Muscle layer of colon (tissue), 2 donors: ENCODE measurements around the gene DNMT3A.
A peak's percentile ranks its signal among the peaks of the same experiment; 100 is the strongest.

Experiments
- H3K27ac ChIP-seq: one replicate; pipeline ENCODE4 v1.7.0; 2013; ENCODE audit warnings: low read depth, mild to moderate bottlenecking, low read length, moderate library complexity
- H3K27me3 ChIP-seq, 2 donors: one replicate each; pipeline ENCODE4 v1.7.0; 2013; ENCODE audit warnings: low read length in 2 of 2, mild to moderate bottlenecking in 2 of 2; ENCODE audit not compliant: insufficient read depth in 2 of 2, control insufficient read depth in 1 of 2
- H3K36me3 ChIP-seq: one replicate; pipeline ENCODE4 v1.7.0; 2013; ENCODE audit warnings: mild to moderate bottlenecking, low read length; ENCODE audit not compliant: insufficient read depth
- H3K4me1 ChIP-seq: one replicate; pipeline ENCODE4 v1.7.0; 2013; ENCODE audit warnings: mild to moderate bottlenecking, low read length; ENCODE audit not compliant: insufficient read depth
- H3K4me3 ChIP-seq, 2 donors: one replicate each; pipeline ENCODE4 v1.7.0; 2013; ENCODE audit warnings: low read length in 2 of 2, low read depth in 1 of 2, mild to moderate bottlenecking in 1 of 2, moderate library complexity in 1 of 2
- H3K9ac ChIP-seq: one replicate; pipeline ENCODE4 v1.7.0; 2013; ENCODE audit warnings: low read length
- H3K9me3 ChIP-seq: one replicate; pipeline ENCODE4 v1.7.0; 2013; ENCODE audit warnings: mild to moderate bottlenecking, low read length
- donor health status: abdominal sarcoma.
- donor health status: Adenocarcinoma of cecum.

DNMT3A gene

DNA sequence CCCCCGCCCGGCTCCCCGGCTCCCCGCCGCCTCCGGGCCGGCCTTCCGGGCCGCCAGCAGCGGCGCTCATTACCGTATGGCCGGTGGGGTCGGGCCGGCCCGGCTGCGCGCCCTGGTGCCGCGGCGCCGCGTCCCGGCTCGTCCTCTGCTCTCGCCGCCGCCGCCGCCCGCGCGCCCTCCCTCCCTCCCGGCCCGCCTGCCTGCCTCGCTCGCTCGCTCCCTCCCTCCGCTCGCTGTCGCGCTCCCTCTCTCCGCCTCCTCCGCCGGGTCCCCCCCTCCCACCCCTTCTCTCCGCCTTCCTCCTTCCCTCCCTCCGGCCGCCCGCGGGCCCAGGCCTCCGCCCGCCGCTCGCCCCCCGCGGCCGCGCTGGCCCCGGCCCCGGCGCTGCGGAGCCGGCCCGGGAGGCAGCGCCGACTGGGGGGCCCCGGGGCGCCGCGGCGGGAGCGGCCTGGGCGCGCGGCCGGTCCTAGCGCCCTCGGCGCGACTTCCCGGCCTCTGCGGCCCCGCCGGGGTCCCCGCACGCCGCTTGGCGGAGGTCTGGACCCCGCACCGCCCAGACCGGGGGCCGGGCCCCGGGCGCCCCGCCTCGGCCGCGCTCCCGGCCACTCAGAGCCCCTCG is at the start of gene DNMT3A:
Gene DNMT3A, minus strand, starts transcription at position 173 of the 619 bp plus-strand sequence. CDS start 27,941 bp downstream, outside the sequence.
- H3K36me3 ChIP-seq, result no peaks in the 10 kb centered on the region
- H3K4me3 ChIP-seq, result peak within 1 kb of the TSS; percentile 27 to 68
- no peak within 1 kb of the TSS for H3K9ac ChIP-seq
- H3K9me3 ChIP-seq, result no peaks in the 10 kb centered on the region
- H3K4me1 ChIP-seq, result peaks cover 35% of the 10 kb centered on the region
- peak within 1 kb of the TSS; percentile 61 for H3K27ac ChIP-seq
- no peaks in the 10 kb centered on the region for H3K27me3 ChIP-seq

DNA sequence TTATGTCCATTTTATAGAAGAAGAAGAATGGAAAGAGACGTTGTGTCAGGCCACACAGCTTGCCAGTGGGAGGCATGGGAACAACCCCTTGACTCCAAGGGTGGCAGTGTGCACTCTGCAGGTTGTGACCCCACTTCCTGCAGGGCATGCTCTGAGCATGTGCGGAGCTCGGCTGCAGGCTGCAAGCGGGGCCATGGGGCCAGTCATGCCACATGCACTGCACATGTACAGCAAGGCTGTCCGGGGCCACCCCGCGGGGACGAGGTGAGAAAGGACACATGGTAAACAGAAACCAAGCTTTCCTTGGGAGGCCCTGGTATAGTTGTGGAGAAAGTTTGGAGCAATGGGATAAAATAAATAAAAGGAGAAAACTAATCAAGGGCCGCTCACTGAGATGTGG is 47.4 kb upstream of the DNMT3A start:
- H3K27me3 ChIP-seq, result no peaks in the 10 kb centered on the region
- no peak overlapping the region for H3K27ac ChIP-seq
- H3K36me3 ChIP-seq, result peaks cover 8% of the 10 kb centered on the region
- H3K4me3 ChIP-seq, result no peak overlapping the region
- H3K4me1 ChIP-seq, result no peaks in the 10 kb centered on the region
- no peak overlapping the region for H3K9ac ChIP-seq
- H3K9me3 ChIP-seq, result no peaks in the 10 kb centered on the region

DNA sequence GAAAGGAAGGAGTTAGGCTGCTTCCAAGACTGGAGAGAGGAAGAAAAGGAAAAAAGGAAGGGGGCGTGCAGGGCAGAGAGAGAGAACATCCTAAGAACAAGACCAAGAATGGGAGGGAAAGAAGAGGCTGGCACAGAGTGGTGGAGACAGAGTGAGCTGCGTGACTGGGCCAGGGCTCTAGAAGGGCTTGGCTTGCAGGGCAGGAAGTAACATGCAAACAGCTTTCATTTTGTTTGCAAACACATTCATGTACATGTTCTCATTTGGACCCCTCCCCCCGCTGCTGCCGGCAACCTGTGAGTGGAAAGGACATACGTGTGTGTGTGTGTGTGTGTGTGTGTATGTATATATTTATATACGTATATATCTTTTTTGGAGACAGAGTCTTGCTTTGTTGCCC is 46.8 kb upstream of the DNMT3A start:
- Histone ChIP-seq H3K36me3 (peaks cover 8% of the 10 kb centered on the region), H3K4me1 (no peaks in the 10 kb centered on the region), H3K9ac (no peak overlapping the region), H3K27ac (no peak overlapping the region), H3K9me3 (no peaks in the 10 kb centered on the region), H3K4me3 (no peak overlapping the region), H3K27me3 (no peaks in the 10 kb centered on the region)

DNA sequence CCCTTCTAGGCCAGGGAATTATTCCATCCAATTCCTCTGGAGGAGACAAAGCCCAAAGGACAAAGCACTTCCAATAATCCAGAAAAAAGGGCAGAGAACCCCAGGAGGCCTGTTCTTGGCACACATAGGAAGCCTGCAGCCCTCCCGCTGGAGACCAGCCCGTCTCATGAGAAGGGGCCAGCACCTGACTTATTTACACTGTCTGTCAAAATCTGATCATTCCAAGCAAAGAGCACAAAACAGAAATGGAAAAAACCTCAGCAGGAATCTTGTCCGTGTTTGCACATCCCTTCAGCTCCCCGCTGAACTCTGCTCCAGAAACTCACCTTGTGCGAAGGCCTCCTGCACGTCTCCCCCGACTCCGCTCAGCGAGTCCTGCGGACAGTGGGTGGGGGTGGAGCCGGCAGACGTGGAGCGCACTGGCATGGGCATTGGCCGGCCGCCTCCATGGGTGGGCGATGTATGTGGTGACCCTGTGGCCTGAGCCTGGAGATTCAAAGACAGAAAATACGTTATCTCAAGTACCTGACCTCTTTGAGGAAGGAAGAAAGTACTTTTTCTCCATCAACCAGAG is 46.2 kb upstream of the DNMT3A start:
- H3K27me3 ChIP-seq, result no peaks in the 10 kb centered on the region
- no peaks in the 10 kb centered on the region for H3K9me3 ChIP-seq
- H3K4me1 ChIP-seq, result no peaks in the 10 kb centered on the region
- H3K9ac ChIP-seq, result no peak overlapping the region
- no peak overlapping the region for H3K4me3 ChIP-seq
- H3K36me3 ChIP-seq, result peaks cover 8% of the 10 kb centered on the region
- H3K27ac ChIP-seq, result no peak overlapping the region

DNA sequence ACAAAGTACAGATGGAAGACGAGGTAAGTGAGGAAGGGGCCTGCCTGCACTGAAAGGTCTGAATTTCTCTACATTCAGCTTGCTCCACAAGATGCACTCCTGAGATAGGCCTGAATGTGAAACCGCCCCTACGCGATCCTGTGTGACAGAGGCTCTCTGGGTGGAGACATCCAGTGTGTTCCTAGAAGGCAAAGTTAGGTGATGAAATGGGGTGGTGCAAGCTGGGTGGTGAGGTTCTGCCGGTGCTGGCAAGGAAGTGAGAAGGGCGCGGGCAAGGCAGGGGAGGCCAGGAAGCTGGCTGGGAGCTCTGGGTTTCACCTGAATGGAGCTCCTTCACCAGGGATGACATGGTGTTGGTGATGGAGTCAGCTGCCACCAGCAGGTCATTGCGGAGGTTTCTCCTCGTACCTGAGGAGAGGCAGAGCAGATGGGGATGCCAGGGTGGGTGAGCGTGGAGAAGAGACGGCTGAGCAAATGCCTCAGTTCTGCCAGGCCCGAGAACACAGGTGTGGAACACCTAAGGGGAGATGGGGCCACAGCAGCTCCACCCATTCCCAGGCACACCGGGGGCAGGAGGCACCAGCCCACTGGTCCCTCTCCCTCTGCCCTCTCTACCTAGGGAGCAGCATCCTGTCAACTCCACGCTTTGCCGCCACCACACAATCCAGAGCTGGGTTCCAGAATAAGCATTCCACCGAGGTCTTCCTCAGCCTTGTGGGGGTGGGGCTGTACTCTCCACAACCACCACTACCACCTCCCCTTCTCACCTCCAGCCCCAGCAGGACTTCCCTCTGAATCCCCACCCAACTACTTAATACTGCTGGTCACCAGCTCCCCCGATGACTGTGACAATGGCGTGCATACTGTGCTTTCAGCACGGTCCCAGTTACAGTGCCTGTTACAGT is 45.5 kb upstream of the DNMT3A start:
- Histone ChIP-seq H3K27me3 (no peaks in the 10 kb centered on the region), H3K4me1 (no peaks in the 10 kb centered on the region), H3K27ac (no peak overlapping the region), H3K4me3 (no peak overlapping the region), H3K9ac (no peak overlapping the region), H3K9me3 (no peaks in the 10 kb centered on the region), H3K36me3 (peaks cover 8% of the 10 kb centered on the region)

DNA sequence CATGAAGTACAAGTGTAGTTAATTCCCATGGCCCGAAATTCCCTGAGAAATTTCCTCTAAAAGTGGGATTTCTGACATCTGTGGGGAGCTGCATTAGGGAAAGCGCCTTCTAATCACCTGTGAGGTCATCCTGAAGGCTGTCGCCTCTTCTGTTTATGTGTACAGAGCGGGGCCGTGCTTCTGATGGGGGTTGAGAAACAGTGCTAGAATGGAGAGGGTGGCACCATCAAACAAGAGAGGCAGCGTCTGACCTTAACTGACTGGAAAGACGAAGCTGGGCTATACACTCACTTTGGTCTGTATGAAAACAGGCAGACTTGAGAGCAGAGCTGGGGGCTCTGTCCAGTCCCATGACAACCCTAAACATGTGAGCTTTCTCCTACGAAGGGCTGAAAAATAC is 44.2 kb upstream of the DNMT3A start:
- no peak overlapping the region for H3K9ac ChIP-seq
- H3K36me3 ChIP-seq, result peaks cover 8% of the 10 kb centered on the region
- no peaks in the 10 kb centered on the region for H3K9me3 ChIP-seq
- H3K4me1 ChIP-seq, result no peaks in the 10 kb centered on the region
- no peaks in the 10 kb centered on the region for H3K27me3 ChIP-seq
- H3K27ac ChIP-seq, result no peak overlapping the region
- H3K4me3 ChIP-seq, result no peak overlapping the region

DNA sequence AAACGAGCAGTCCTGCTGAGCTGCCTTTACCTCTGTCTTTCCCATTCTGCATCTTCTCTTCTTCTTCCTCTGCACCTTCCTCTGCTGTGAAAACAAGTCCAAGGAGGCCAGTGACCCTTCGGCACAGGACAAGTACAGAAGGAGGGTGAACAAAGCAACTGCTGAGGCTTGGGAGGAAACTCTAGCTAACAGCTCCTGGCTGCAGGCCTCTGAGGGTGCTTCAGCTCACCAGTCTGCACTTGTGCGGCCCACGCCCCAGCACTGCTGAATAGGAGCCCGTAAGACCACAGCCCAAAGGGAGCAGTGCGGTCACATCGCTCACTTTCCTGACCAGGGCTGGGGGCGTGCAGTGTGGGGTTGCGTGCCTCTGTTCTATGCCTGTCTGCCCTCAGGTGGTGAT is 42.1 kb upstream of the DNMT3A start:
- Histone ChIP-seq H3K9ac (no peak overlapping the region), H3K27ac (no peak overlapping the region), H3K4me1 (no peaks in the 10 kb centered on the region), H3K9me3 (no peaks in the 10 kb centered on the region), H3K36me3 (peaks cover 8% of the 10 kb centered on the region), H3K4me3 (no peak overlapping the region), H3K27me3 (no peaks in the 10 kb centered on the region)

DNA sequence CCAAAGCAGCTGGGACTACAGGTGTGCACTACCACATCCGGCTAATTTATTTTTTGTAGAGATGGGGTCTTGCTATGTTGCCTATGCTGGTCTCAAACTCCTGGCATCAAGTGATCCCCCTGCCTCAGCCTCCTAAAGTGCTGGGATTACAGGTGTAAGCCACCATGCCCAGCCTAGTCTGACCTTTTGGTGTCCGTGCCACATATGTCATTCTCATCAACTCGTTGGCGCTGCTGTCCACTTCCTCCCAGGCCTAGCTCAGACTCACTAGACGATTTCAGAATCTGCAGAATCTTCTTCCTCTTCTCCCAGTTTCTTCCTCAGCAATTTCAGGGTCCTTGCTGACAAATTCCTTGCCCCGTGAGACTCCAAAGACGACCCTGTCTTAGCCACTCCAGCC is 39.8 kb upstream of the DNMT3A start:
- H3K27ac ChIP-seq, result no peak overlapping the region
- no peak overlapping the region for H3K9ac ChIP-seq
- no peaks in the 10 kb centered on the region for H3K27me3 ChIP-seq
- H3K9me3 ChIP-seq, result no peaks in the 10 kb centered on the region
- H3K4me3 ChIP-seq, result no peak overlapping the region
- H3K4me1 ChIP-seq, result peaks cover 9% of the 10 kb centered on the region
- peaks cover 3% of the 10 kb centered on the region for H3K36me3 ChIP-seq

DNA sequence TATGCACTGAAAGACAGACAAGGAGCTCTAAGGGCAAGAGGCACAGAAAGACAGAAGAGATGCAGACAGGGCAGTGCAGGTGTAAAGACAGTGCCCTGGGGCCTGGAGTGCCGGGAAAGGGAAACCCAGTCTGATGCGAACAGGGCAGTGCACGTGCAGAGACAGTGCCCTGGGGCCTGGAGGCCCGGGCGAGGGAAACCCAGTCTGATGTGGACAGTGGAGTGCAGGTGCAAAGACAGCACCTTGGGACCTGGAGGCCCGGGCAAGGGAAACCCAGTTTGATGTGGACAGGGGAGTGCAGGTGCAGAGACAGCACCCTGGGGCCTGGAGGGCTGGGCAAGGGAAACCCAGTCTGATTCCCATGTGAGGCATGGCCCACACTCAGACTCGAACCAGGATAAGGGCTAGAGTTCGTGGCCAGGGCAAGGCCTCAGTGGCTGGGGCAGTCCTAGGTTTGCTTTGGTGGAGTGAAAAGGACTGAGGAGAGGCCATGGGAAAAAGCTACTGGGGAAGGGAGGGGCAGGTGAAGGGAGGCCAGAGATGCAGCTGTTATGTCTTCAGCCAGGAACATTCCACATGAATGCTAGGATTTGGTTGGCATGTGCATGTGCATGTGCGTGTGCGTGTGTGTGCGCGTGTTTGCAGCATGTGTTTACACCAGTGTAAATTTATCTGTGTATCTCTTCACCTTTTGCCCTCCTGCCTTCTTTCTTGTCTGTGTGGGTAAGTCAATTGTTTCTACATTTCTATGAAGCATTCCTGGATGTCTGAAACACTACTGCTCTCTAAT is 39.1 kb upstream of the DNMT3A start:
- Histone ChIP-seq H3K9ac (no peak overlapping the region), H3K9me3 (no peaks in the 10 kb centered on the region), H3K4me3 (no peak overlapping the region), H3K36me3 (no peaks in the 10 kb centered on the region), H3K27me3 (no peaks in the 10 kb centered on the region), H3K4me1 (peaks cover 9% of the 10 kb centered on the region), H3K27ac (no peak overlapping the region)

DNA sequence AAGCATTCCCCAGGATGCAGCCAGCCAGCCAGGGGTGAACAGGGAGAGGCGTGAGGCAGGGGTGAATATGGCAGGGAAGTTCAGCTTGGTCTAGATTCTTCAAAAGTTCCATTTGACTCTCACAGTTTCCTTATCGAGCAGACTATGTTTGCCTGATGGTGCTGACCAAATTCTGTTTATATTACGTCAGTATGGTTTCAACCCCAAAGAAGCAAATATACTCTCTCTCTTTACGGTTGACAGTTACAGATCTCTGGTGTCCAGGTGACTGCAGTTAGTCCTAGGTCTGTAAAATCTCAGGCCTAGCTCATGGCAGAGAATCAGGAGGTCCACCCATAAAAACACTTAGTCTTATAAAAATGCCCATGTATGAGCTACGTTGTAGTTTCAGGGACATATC is 38.3 kb upstream of the DNMT3A start:
- Histone ChIP-seq H3K27ac (no peak overlapping the region), H3K4me3 (no peak overlapping the region), H3K9me3 (no peaks in the 10 kb centered on the region), H3K36me3 (no peaks in the 10 kb centered on the region), H3K4me1 (peaks cover 9% of the 10 kb centered on the region), H3K9ac (no peak overlapping the region), H3K27me3 (no peaks in the 10 kb centered on the region)

DNA sequence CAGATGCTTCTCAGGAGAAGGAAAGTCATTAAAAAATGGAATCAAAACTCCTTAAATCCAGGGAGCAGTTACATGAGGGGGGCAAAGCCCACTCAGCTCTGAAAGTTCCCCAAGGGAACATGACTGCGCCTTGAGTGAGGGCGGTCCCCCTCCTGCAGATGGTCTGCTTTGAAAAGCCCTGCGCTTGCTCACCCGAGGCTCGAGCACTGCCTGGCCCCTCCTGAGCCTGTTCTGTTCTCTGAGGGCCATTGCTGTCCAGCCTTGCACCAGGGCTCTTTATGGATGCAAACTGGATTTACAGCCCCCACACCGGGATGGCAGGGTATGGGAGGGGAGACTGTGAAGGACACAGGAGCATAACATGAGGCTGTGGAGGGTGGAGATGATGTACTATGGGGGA is 37.8 kb upstream of the DNMT3A start:
- Histone ChIP-seq H3K4me1 (peaks cover 9% of the 10 kb centered on the region), H3K9me3 (no peaks in the 10 kb centered on the region), H3K9ac (no peak overlapping the region), H3K27ac (no peak overlapping the region), H3K27me3 (no peaks in the 10 kb centered on the region), H3K4me3 (no peak overlapping the region), H3K36me3 (no peaks in the 10 kb centered on the region)
